AG04449 (cell line): ENCODE results near the gene TOMT.

Source experiments
- CTCF ChIA-PET: fragments of 350-600 bp; formaldehyde crosslinking; extraction: SDS; loops from one replicate; lab custom pipeline; 2021; ENCODE audit warnings: antibody characterized with exemption; lab: Yijun Ruan, JAX
- POLR2A ChIA-PET: fragments of 400-600, 350-600 bp; formaldehyde crosslinking; extraction: SDS; loops from one replicate; lab custom pipeline; 2020; ENCODE audit warnings: antibody characterized with exemption, inconsistent platforms; lab: Yijun Ruan, JAX
- DNase-seq: peaks from one replicate; pipeline ENCODE4 v3.0.0-alpha.2; 2010; ENCODE audit warnings: low read depth, low spot score
- H3K4me3 ChIP-seq: 2 replicates; pipeline ENCODE4 v1.5.1; 2011; ENCODE audit warnings: low read depth, mild to moderate bottlenecking, control low read depth, low read length
- TF ChIP-seq, protein P1 (sequence below): IDR thresholded peaks from one replicate; pipeline ENCODE4 v1.5.1; 2011; ENCODE audit warnings: mild to moderate bottlenecking, moderate library complexity, low read length, control low read depth, inconsistent platforms; ENCODE audit not compliant: insufficient read depth; ENCODE audit errors: missing control alignments

TOMT gene

GRCh38 chr11:72105888-72106287 lies at the start of gene TOMT:
TSS of gene TOMT (plus strand) at chr11:72105924. CDS start at chr11:72105952, 28 bp downstream.
- DNase-seq, result no peak
- TF ChIP-seq, protein P1, sequence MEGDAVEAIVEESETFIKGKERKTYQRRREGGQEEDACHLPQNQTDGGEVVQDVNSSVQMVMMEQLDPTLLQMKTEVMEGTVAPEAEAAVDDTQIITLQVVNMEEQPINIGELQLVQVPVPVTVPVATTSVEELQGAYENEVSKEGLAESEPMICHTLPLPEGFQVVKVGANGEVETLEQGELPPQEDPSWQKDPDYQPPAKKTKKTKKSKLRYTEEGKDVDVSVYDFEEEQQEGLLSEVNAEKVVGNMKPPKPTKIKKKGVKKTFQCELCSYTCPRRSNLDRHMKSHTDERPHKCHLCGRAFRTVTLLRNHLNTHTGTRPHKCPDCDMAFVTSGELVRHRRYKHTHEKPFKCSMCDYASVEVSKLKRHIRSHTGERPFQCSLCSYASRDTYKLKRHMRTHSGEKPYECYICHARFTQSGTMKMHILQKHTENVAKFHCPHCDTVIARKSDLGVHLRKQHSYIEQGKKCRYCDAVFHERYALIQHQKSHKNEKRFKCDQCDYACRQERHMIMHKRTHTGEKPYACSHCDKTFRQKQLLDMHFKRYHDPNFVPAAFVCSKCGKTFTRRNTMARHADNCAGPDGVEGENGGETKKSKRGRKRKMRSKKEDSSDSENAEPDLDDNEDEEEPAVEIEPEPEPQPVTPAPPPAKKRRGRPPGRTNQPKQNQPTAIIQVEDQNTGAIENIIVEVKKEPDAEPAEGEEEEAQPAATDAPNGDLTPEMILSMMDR, result no peak
- H3K4me3 ChIP-seq, result no peak within 1 kb of the TSS
- POLR2A ChIA-PET, result no interaction called here
- CTCF ChIA-PET, result interaction anchor here (0.6 to 1.5 kb wide), 5 partner anchors 15 to 288 kb away, joined by 3 to 4 read pairs (median 3); no protein-coding TSS in a partner anchor

DNA sequence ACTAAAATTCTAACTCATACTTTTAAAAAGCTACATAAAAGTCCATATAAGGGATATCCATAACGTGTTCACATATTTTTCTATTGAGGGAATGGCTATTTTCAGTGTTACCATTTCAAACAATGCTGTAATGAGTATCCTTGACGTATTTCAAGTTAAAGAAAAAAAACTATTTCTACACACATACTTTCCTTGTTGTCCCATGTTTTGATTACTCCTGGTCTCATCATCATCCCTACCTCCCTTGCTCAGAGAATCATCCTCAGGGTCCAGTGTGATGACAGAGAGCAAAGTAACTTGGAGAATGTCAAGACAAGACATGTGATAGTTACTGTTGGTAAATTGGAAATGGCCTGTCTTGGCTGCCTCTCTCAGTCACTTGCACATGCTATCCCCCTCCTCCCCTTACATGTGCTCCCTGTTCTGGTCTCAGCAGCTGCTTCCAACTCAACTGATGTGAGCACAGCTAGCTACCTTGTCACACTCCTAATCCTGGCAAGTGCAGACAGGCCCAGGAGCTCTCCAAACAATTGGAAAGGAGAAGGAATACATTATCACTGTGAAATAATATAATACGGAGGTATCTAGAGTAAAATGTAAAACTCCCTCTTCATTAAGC lies 47.2 kb upstream of the TOMT start:
- ChIA-PET POLR2A (interaction anchor here (0.8 kb wide), 1 partner anchor 20 kb away, joined by 3 read pairs; no protein-coding TSS in a partner anchor), CTCF (interaction anchor here (0.6 to 5.6 kb wide), 6 partner anchors 13 to 373 kb away, joined by 3 to 35 read pairs (median 8); no protein-coding TSS in a partner anchor)
- no peak overlapping the region for H3K4me3 ChIP-seq
- DNase-seq, result peak; percentile 82
- TF ChIP-seq, protein P1, result no peak

- DNase-seq, result no peak
- ChIA-PET CTCF (interaction anchor here (1.0 to 1.2 kb wide), 2 partner anchors 9 to 28 kb away, joined by 4 read pairs; no protein-coding TSS in a partner anchor), POLR2A (no interaction called here)
- no peak overlapping the region for H3K4me3 ChIP-seq
- TF ChIP-seq, protein P1, result no peak
Observed at GRCh38 chr11:72061739-72062396, 43.9 kb upstream of the TOMT start.

GRCh38 chr11:72066855-72067254 lies 38.9 kb upstream of the TOMT start:
- ChIA-PET CTCF (interaction anchor here (1.0 to 4.4 kb wide), 10 partner anchors 8 to 116 kb away, joined by 3 to 20 read pairs (median 4); no protein-coding TSS in a partner anchor), POLR2A (no interaction called here)
- TF ChIP-seq, protein P1, result no peak
- DNase-seq, result no peak
- no peak overlapping the region for H3K4me3 ChIP-seq

GRCh38 chr11:72067266-72067665 lies 38.5 kb upstream of the TOMT start:
- ChIA-PET CTCF (interaction anchor here (1.0 to 4.4 kb wide), 9 partner anchors 8 to 116 kb away, joined by 3 to 20 read pairs (median 5); no protein-coding TSS in a partner anchor), POLR2A (no interaction called here)
- TF ChIP-seq, protein P1, result no peak
- DNase-seq, result no peak
- no peak overlapping the region for H3K4me3 ChIP-seq

DNA sequence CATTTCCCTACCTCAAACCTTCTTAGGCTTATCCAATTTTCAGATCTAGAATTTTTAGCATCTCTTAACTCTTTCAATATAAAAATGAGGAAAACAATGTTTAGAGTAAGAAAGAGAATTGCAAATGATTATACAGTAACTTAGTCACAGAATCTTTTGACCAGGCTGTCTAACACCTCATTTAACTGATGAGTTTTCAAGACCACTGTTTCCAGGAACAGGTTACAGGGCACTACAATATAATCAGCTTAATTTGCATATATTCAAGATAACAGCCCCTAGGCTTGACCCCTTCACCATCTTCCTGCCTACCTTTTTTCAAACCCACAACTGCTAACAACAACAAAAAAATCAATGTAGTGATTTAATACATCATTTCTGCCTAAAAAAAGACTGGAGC lies 38.0 kb upstream of the TOMT start:
- TF ChIP-seq, protein P1, result no peak
- no peak for DNase-seq
- ChIA-PET POLR2A (interaction anchor here (1.3 kb wide), 1 partner anchor 11 kb away, joined by 3 read pairs; no protein-coding TSS in a partner anchor), CTCF (interaction anchor here (1.2 to 4.4 kb wide), 7 partner anchors 8 to 116 kb away, joined by 4 to 20 read pairs (median 5); no protein-coding TSS in a partner anchor)
- H3K4me3 ChIP-seq, result no peak overlapping the region
